Measurements from ENCODE around the gene ZNF827.

The ZNF827 gene

GRCh38 chr4:145828802-145829485 is 109.7 kb downstream of the ZNF827 start:
- DNase-seq (ENCODE audit: low read depth), result no peak

GRCh38 chr4:145827885-145828284 is 110.7 kb downstream of the ZNF827 start:
- no peak for DNase-seq (ENCODE audit: low read depth)

GRCh38 chr4:145825255-145825654 is 113.4 kb downstream of the ZNF827 start:
- DNase-seq (ENCODE audit: low read depth), result no peak

GRCh38 chr4:145824463-145824862 is 114.2 kb downstream of the ZNF827 start:
- no peak for DNase-seq (ENCODE audit: low read depth)

GRCh38 chr4:145823743-145824142 is 114.9 kb downstream of the ZNF827 start:
- DNase-seq (ENCODE audit: low read depth), result no peak

- no peak for DNase-seq (ENCODE audit: low read depth)
Measured at GRCh38 chr4:145822581-145822980, 116.0 kb downstream of the ZNF827 start.

GRCh38 chr4:145822181-145822580 is 116.4 kb downstream of the ZNF827 start:
- no peak for DNase-seq (ENCODE audit: low read depth)

- no peak for DNase-seq (ENCODE audit: low read depth)
Measured at GRCh38 chr4:145821766-145822165, 116.9 kb downstream of the ZNF827 start.

- no peak for DNase-seq (ENCODE audit: low read depth)
Measured at GRCh38 chr4:145820407-145820806, 118.2 kb downstream of the ZNF827 start.

GRCh38 chr4:145819853-145820181 is 118.8 kb downstream of the ZNF827 start:
- no peak for DNase-seq (ENCODE audit: low read depth)

- DNase-seq (ENCODE audit: low read depth), result no peak
Measured at GRCh38 chr4:145819101-145819852, 119.3 kb downstream of the ZNF827 start.

GRCh38 chr4:145818011-145818410 is 120.6 kb downstream of the ZNF827 start:
- DNase-seq (ENCODE audit: low read depth), result no peak

- no peak for DNase-seq (ENCODE audit: low read depth)
Measured at GRCh38 chr4:145816091-145816490, 122.5 kb downstream of the ZNF827 start.

- no peak for DNase-seq (ENCODE audit: low read depth)
Measured at GRCh38 chr4:145815626-145816025, 123.0 kb downstream of the ZNF827 start.

- DNase-seq (ENCODE audit: low read depth), result no peak
Measured at GRCh38 chr4:145815027-145815612, 123.5 kb downstream of the ZNF827 start.

- no peak for DNase-seq (ENCODE audit: low read depth)
Measured at GRCh38 chr4:145814246-145814645, 124.4 kb downstream of the ZNF827 start.

- no peak for DNase-seq (ENCODE audit: low read depth)
Measured at GRCh38 chr4:145812919-145813318, 125.7 kb downstream of the ZNF827 start.

- no peak for DNase-seq (ENCODE audit: low read depth)
Measured at GRCh38 chr4:145808848-145809512, 129.6 kb downstream of the ZNF827 start.

- DNase-seq (ENCODE audit: low read depth), result no peak
Measured at GRCh38 chr4:145808021-145808650, 130.5 kb downstream of the ZNF827 start.

- DNase-seq (ENCODE audit: low read depth), result no peak
Measured at GRCh38 chr4:145805490-145805889, 133.1 kb downstream of the ZNF827 start.

GRCh38 chr4:145804116-145804515 is 134.5 kb downstream of the ZNF827 start:
- DNase-seq (ENCODE audit: low read depth), result no peak

- no peak for DNase-seq (ENCODE audit: low read depth)
Measured at GRCh38 chr4:145799223-145799622, 139.4 kb downstream of the ZNF827 start.

Measured in T-helper 22 cell (primary cell).